ACC112 (cell line): Measurements from ENCODE around the gene STARD6.
A peak's percentile ranks its signal among the peaks of the same experiment; 100 is the strongest.
"Not testable (repeated sequence)": the region's sequence is repeated elsewhere in the genome, so short reads cannot be mapped to it uniquely, and the experiment has no call there.

Source experiments
- H2AFZ ChIP-seq: fragments of 200-600 bp; sonication (generic); one replicate; pipeline ENCODE4 v1.6.0; 2017; ENCODE audit warnings: antibody characterized with exemption, low read length; ENCODE audit not compliant: unreplicated experiment
- H3K27ac ChIP-seq: fragments of 200-600 bp; sonication (generic); 2 replicates; pipeline ENCODE4 v1.5.1; 2014; ENCODE audit warnings: low read depth, mild to moderate bottlenecking, antibody characterized with exemption, low read length, moderate library complexity
- H3K27me3 ChIP-seq: fragments of 200-600 bp; sonication (generic); 2 replicates; pipeline ENCODE4 v1.6.1; 2014; ENCODE audit warnings: mild to moderate bottlenecking, antibody characterized with exemption, low read length, moderate library complexity, mixed read lengths; ENCODE audit not compliant: insufficient read depth
- H3K36me3 ChIP-seq: fragments of 200-600 bp; sonication (generic); 2 replicates; pipeline ENCODE4 v1.6.1; 2016; ENCODE audit warnings: mild to moderate bottlenecking, antibody characterized with exemption, low read length, moderate library complexity, mixed read lengths; ENCODE audit not compliant: insufficient read depth
- H3K4me1 ChIP-seq: fragments of 200-600 bp; sonication (generic); one replicate; pipeline ENCODE4 v1.6.1; 2016; ENCODE audit warnings: low read length, mixed read lengths; ENCODE audit not compliant: insufficient read depth, unreplicated experiment, control insufficient read depth
- H3K4me3 ChIP-seq: fragments of 200-600 bp; sonication (generic); 2 replicates; pipeline ENCODE4 v1.5.1; 2014; ENCODE audit warnings: mild to moderate bottlenecking, low read depth, low read length
- H3K79me2 ChIP-seq: fragments of 200-600 bp; sonication (generic); one replicate; pipeline ENCODE4 v1.6.0; 2016; ENCODE audit warnings: low read length; ENCODE audit not compliant: control insufficient read depth, unreplicated experiment, insufficient read depth

Gene STARD6

GRCh38 chr18:54351186-54351585, 6.5 kb downstream of the STARD6 start:
- Histone ChIP-seq H3K27me3 (no peaks in the 10 kb centered on the region), H2AFZ (no peak overlapping the region), H3K79me2 (no peaks in the 10 kb centered on the region), H3K27ac (no peak overlapping the region), H3K4me1 (no peaks in the 10 kb centered on the region), H3K4me3 (no peak overlapping the region), H3K36me3 (no peaks in the 10 kb centered on the region)

GRCh38 chr18:54338230-54338629, 19.4 kb downstream of the STARD6 start:
- no peaks in the 10 kb centered on the region for H3K4me1 ChIP-seq
- no peaks in the 10 kb centered on the region for H3K27me3 ChIP-seq

GRCh38 chr18:54335638-54336173, 22.0 kb downstream of the STARD6 start:
- H3K27ac ChIP-seq, result no peak overlapping the region
- no peaks in the 10 kb centered on the region for H3K4me1 ChIP-seq
- H3K79me2 ChIP-seq, result no peaks in the 10 kb centered on the region
- H3K27me3 ChIP-seq, result no peaks in the 10 kb centered on the region
- no peaks in the 10 kb centered on the region for H3K36me3 ChIP-seq
- H2AFZ ChIP-seq, result no peak overlapping the region
- H3K4me3 ChIP-seq, result no peak overlapping the region

More at GRCh38 chr18:54338230-54338629, 19.4 kb downstream of the STARD6 start:
- Histone ChIP-seq H3K36me3 (no peaks in the 10 kb centered on the region), H3K4me3 (no peak overlapping the region), H3K79me2 (no peaks in the 10 kb centered on the region), H2AFZ (no peak overlapping the region), H3K27ac (no peak overlapping the region)

GRCh38 chr18:54330768-54331548, 26.7 kb downstream of the STARD6 start:
- Histone ChIP-seq H3K27ac (no peak overlapping the region), H3K27me3 (no peaks in the 10 kb centered on the region), H3K4me3 (no peak overlapping the region), H2AFZ (peak overlapping the region; percentile 36), H3K36me3 (no peaks in the 10 kb centered on the region), H3K79me2 (no peaks in the 10 kb centered on the region), H3K4me1 (no peaks in the 10 kb centered on the region)

GRCh38 chr18:54329787-54330186, 27.9 kb downstream of the STARD6 start:
- H3K4me1 ChIP-seq, result no peaks in the 10 kb centered on the region
- H2AFZ ChIP-seq, result no peak overlapping the region
- no peaks in the 10 kb centered on the region for H3K27me3 ChIP-seq
- no peak overlapping the region for H3K4me3 ChIP-seq
- no peak overlapping the region for H3K27ac ChIP-seq
- H3K36me3 ChIP-seq, result no peaks in the 10 kb centered on the region
- H3K79me2 ChIP-seq, result no peaks in the 10 kb centered on the region

GRCh38 chr18:54327818-54328217, 29.8 kb downstream of the STARD6 start:
- Histone ChIP-seq H3K79me2 (no peaks in the 10 kb centered on the region), H2AFZ (no peak overlapping the region), H3K27ac (no peak overlapping the region), H3K36me3 (no peaks in the 10 kb centered on the region), H3K4me3 (no peak overlapping the region), H3K27me3 (no peaks in the 10 kb centered on the region), H3K4me1 (no peaks in the 10 kb centered on the region)

- H3K4me1 ChIP-seq, result no peaks in the 10 kb centered on the region
- H3K79me2 ChIP-seq, result no peaks in the 10 kb centered on the region
- H2AFZ ChIP-seq, result no peak overlapping the region
- no peak overlapping the region for H3K4me3 ChIP-seq
- no peaks in the 10 kb centered on the region for H3K36me3 ChIP-seq
- H3K27me3 ChIP-seq, result no peaks in the 10 kb centered on the region
- H3K27ac ChIP-seq, result no peak overlapping the region
These were observed 33.7 kb downstream of the STARD6 start for GRCh38 chr18:54323970-54324369.

GRCh38 chr18:54323561-54323960, 34.1 kb downstream of the STARD6 start:
- H3K4me1 ChIP-seq, result no peaks in the 10 kb centered on the region
- H3K36me3 ChIP-seq, result no peaks in the 10 kb centered on the region
- H3K4me3 ChIP-seq, result no peak overlapping the region
- no peaks in the 10 kb centered on the region for H3K79me2 ChIP-seq
- no peaks in the 10 kb centered on the region for H3K27me3 ChIP-seq
- H2AFZ ChIP-seq, result no peak overlapping the region
- H3K27ac ChIP-seq, result no peak overlapping the region

GRCh38 chr18:54316071-54316820, 41.4 kb downstream of the STARD6 start:
- H3K4me3 ChIP-seq, result no peak overlapping the region

GRCh38 chr18:54309564-54309963, 48.1 kb downstream of the STARD6 start:
- H3K27ac ChIP-seq, H3K36me3 ChIP-seq, H3K4me1 ChIP-seq, H2AFZ ChIP-seq, H3K79me2 ChIP-seq, H3K4me3 ChIP-seq: not testable (repeated sequence)
- peaks cover 11% of the 10 kb centered on the region; the same call in 1 of the 2 replicates for H3K27me3 ChIP-seq

More at GRCh38 chr18:54316071-54316820, 41.4 kb downstream of the STARD6 start:
- Histone ChIP-seq H3K27ac (no peak overlapping the region), H3K36me3 (no peaks in the 10 kb centered on the region), H3K27me3 (peaks cover 16% of the 10 kb centered on the region), H3K4me1 (no peaks in the 10 kb centered on the region), H2AFZ (no peak overlapping the region), H3K79me2 (no peaks in the 10 kb centered on the region)
